HS-27A (cell line): ENCODE data around the gene TJP3.

ENCODE experiments used
- DNase-seq: peaks from one replicate; pipeline ENCODE4 v3.0.0-alpha.2; 2012; ENCODE audit warnings: low read depth, missing footprints

Gene TJP3

DNA sequence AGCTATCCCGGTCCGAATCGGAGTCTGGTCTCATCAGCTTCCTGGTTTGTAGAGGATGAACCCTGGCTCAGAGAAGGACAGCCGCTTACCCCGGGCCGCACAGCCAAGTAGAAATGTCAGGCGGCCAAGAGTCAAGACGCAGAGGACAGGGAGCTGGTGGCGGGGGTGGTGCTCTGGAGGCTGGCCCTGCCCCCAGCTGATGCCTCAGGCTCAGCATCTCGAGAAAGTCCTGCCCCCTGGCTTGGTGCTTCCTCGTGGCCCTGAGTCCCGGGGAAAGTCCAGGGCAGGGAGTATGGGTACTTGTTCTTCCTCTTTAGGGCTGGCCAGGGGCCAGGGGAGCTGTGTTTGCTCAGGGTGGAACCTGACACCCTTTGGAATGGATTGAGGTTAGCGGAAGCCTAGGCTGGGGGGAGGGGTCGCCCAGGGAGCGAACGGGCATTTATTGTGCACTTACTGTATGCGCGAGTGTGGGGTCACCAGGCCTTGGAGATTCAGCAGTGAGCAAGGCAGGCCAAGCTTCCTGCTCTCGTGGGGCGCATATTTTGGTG, 2.2 kb downstream of the TJP3 start:
- DNase-seq: no peak

GRCh38 chr19:3712663-3713611, 4.8 kb downstream of the TJP3 start:
- no peak for DNase-seq

DNA sequence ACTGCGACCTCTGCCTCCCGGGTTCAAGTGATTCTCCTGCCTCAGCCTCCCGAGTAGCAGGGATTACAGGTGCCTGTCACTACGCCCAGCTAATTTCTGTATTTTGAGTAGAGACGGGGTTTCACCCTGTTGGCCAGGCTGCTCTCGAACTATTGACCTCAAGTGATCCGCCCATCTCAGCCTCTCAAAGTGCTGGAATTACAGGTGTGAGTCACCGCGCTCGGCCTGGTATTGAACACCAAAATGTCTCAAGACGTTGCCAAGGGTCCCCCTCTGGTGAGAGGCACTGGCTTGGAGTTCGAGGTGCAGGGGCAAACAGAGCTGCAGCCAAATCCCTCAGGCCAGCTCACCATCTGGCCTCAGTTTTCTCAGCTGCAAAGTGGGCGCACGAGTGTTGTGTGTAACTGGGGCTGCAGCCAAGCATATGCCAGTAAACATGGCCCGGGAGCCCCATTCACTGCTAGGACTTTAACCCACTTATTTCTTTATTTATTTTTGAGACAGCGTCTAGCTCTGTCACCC, 8.0 kb downstream of the TJP3 start:
- no peak for DNase-seq

- DNase-seq: no peak
These were observed 11.7 kb downstream of the TJP3 start for GRCh38 chr19:3719868-3720267.

- DNase-seq: no peak
These were observed 12.2 kb downstream of the TJP3 start for GRCh38 chr19:3720349-3720917.

DNA sequence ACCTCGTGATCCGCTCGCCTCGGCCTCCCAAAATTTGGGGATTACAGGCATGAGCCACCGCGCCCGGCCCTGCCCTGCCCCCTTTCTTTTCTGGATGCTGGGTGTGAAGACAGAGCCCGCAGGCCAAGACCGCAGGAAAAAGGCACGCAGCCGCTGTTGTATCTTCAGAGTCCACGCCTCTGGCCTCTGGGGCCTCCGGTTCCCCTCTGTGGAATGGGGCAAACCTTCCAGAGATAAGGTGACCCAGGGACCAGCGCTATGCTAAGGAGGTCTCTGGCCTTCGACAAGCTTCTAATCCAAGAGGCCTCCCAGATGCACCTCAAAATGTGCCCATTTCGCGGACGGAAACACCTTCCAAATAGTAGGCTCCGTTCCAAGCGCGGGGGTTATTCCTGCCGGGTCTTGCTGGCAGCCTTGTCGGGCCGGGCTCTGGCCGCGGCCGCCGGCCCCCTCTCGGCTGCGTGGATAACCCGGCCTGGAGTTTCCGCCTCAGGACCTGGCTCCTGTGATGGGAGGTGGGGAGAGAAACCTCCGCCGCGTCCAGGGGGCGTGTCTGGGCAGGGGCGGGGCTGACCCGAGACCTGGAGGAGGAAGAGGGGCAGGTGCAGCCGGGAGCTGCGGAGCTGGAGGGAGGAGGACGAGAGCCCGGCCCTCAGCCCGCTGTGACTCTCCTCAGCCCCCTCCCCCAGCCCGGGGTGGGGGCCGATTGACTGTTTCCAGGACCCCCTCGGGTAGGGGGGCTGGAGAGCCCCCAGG, 13.1 kb downstream of the TJP3 start:
- no peak for DNase-seq

DNA sequence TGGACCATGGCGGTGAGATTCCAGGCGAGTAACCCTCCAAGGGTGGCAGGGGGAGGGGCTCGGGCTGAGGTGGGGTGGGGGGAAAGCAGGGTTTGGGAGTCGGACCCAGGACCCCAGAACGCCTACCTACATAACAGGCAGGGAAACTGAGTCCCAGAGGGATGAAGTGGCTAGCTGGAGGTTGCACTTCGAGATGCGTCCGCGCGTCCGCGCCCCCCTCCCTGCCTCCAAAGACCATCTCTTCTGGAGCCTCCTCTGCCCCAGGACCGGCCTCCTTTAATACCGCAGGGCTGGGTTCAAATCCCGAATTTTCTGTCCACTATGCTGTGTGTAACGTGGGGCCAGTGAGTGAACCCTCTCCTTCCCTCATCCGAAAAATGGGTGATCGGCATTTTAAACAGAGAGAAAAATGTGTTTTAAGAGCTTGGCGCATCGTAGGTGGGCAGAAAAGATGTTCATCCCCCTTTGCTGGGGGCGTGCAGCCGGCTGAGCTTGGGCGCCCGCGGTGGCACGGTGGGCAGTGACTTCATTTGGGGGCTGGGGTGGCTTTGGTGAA, 13.8 kb downstream of the TJP3 start:
- no peak for DNase-seq

DNA sequence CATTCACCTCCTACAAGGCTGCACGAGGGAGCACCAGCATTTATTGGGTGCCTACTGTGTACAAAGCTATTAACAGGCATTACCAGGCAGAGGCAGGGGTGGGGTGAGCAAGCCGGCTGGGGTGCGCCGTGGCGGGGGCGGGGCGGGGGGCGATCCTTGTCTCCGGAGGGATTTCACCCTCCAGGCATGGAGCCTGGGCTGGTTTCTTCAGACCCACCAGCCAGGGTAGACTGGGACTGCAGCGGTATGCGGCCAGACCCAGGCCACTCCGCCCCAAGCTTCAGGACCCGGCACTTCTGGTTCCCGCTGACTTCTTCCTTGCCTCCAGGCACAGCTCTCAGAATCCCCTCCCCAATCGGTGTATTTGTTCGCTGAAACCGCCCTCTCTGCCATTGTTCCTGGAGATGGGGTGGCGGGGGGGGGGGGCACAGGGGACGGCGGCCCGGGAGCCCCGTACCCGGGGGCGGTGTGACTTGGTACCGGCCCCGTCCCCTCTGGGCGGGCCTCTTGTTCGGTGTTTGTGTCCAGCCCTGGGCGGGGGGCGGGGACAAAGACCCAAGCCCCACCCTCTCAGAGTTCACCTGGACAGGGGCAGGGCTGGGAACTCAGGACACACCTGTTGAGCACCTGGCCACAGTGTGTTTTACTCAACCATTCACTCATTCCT, 14.4 kb downstream of the TJP3 start:
- DNase-seq: no peak

GRCh38 chr19:3723110-3723488, 14.9 kb downstream of the TJP3 start:
- no peak for DNase-seq

DNA sequence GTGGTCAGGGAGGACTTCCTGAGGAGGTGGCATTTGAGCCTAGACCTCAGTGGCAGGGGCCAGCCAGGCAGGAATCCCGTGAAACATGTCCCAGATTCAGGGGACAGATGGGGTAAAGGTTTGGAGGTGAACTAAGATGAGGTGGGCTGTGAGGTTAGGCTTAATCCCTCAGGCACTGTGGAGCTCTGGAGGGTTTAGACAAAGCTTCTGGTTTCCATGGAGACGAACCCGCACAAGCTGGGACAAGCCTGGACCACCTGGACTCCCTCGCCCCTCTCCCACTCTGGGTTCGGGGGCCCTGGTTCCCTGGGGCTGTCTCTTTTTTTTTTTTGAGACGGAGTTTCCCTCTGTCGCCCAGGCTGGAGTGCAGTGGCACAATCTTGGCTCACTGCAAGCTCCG, 15.7 kb downstream of the TJP3 start:
- no peak for DNase-seq

- DNase-seq: no peak
These were observed 16.9 kb downstream of the TJP3 start for GRCh38 chr19:3725121-3725520.

- no peak for DNase-seq
These were observed 17.6 kb downstream of the TJP3 start for GRCh38 chr19:3725640-3726310.

DNA sequence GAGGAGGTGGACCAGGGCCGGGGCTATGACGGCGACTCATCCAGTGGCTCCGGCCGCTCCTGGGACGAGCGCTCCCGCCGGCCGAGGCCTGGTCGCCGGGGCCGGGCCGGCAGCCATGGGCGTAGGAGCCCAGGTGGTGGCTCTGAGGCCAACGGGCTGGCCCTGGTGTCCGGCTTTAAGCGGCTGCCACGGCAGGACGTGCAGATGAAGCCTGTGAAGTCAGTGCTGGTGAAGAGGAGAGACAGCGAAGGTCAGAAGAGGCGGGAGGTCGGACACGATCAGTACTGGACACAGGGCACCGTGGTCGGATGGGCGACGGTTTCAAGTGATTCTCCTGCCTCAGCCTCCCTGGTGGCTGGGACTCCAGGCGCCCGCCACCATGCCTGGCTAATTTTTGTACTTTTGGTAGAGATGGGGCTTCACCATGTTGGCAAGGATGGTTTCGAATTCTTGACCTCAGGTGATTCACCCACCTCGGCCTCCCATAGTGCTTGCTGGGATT, 22.3 kb downstream of the TJP3 start:
- DNase-seq: no peak

- no peak for DNase-seq
These were observed 23.9 kb downstream of the TJP3 start for GRCh38 chr19:3732108-3732507.

- no peak for DNase-seq
These were observed 25.5 kb downstream of the TJP3 start for GRCh38 chr19:3733549-3734309.

- DNase-seq: no peak
These were observed 26.1 kb downstream of the TJP3 start for GRCh38 chr19:3734310-3734600.

GRCh38 chr19:3736106-3736724, 28.0 kb downstream of the TJP3 start:
- DNase-seq: no peak

DNA sequence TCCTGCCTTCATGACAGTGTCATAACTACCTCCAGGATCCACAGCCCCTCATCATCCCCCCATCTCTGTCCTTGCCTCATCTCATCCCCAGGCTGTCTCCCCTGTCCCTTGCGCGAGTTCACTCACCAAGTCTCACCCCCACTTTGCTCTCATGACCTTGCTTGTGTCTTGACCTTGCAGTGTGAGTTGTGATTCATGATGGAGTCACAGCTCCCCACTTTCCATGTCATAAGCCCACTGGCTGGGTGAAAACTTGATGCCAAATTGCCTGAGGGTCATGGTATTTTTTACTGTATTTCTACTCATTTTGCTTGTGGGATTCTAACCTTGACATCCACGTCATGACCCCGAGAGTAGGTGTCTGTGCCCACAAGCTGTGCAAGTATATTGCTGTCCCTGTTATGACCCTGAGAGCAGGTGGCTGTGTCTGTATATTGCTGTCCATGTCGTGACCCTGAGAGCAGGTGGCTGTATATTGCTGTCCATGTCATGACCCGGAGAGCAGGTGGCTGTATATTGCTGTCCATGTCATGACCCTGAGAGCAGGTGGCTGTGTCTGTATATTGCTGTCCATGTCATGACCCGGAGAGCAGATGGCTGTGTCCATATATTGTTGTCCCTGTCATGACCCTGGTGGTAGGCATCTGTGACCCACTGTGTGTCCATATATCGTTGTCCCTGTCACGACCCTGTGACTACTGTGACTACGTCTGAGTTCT, 29.5 kb downstream of the TJP3 start:
- no peak for DNase-seq
